ENCODE data around the gene CALD1. TPM values are rescaled to one million over a fixed set of nuclear protein-coding genes. Genes with fewer than 3 reads are reported as not detected.

CALD1 gene
- total RNA-seq, 1 experiment from 2014 or later, result 22.1 TPM

- Histone ChIP-seq H3K36me3 (ENCODE audit: low read depth, low read length) (no peaks in the 10 kb centered on the region), H2AFZ (ENCODE audit: low read length) (no peak overlapping the region), H3F3A (ENCODE audit: low read length, unreplicated experiment) (no peaks in the 10 kb centered on the region), H3K4me2 (ENCODE audit: low read length) (no peak overlapping the region), H3K4me1 (ENCODE audit: insufficient read depth, low read length) (peaks cover 18% of the 10 kb centered on the region), H3K4me3 (ENCODE audit: low read length) (no peak overlapping the region), H3K9me3 (ENCODE audit: low read length) (no peaks in the 10 kb centered on the region), H4K20me1 (ENCODE audit: low read length) (peaks cover 12% of the 10 kb centered on the region), H3K9me2 (replicated peaks; ENCODE audit: low read length) (no peaks in the 10 kb centered on the region), H3K79me2 (ENCODE audit: low read length) (no peaks in the 10 kb centered on the region), H3K27ac (ENCODE audit: low read length) (no peak overlapping the region), H3K9ac (ENCODE audit: low read length) (no peak overlapping the region), H3K27me3 (ENCODE audit: low read length) (no peaks in the 10 kb centered on the region)
- ChIA-PET CTCF (no interaction called here), POLR2A (ENCODE audit: unreplicated experiment) (no interaction called here)
- DNase-seq, result no peak
- intact Hi-C loops (cut with micrococcal nuclease), result no loop called here
- BruUV-seq (replicated peaks), result no TSS peak
- TF ChIP-seq EZH2 (IDR thresholded peaks at IDR 0.05; ENCODE audit: low read length, unreplicated experiment) (no peak), CTCF (conservative IDR thresholded peaks at IDR 0.05; ENCODE audit: low read depth, low read length) (no peak), EZH2phosphoT487 (IDR thresholded peaks at IDR 0.05; ENCODE audit: borderline replicate concordance, low read length) (no peak)
- ATAC-seq, result no peak
These were observed 143.6 kb downstream of the CALD1 start for GRCh38 chr7:134922720-134923704.

- POLR2A ChIA-PET (ENCODE audit: unreplicated experiment), result no interaction called here
- no TSS peak for BruUV-seq (replicated peaks)
These were observed 146.3 kb downstream of the CALD1 start for GRCh38 chr7:134925766-134926165.

More at GRCh38 chr7:134925766-134926165, 146.3 kb downstream of the CALD1 start:
- Histone ChIP-seq H3K27ac (ENCODE audit: low read length) (no peak overlapping the region), H3K79me2 (ENCODE audit: low read length) (no peaks in the 10 kb centered on the region), H3K4me3 (ENCODE audit: low read length) (no peak overlapping the region), H3K4me2 (ENCODE audit: low read length) (no peak overlapping the region), H4K20me1 (ENCODE audit: low read length) (no peaks in the 10 kb centered on the region), H3K27me3 (ENCODE audit: low read length) (no peaks in the 10 kb centered on the region), H3F3A (ENCODE audit: low read length, unreplicated experiment) (no peaks in the 10 kb centered on the region), H3K9ac (ENCODE audit: low read length) (no peak overlapping the region), H2AFZ (ENCODE audit: low read length) (no peak overlapping the region), H3K9me3 (ENCODE audit: low read length) (no peaks in the 10 kb centered on the region), H3K36me3 (ENCODE audit: low read depth, low read length) (no peaks in the 10 kb centered on the region), H3K9me2 (replicated peaks; ENCODE audit: low read length) (no peaks in the 10 kb centered on the region), H3K4me1 (ENCODE audit: insufficient read depth, low read length) (peaks cover under 1% of the 10 kb centered on the region; the same call in 1 of the 2 replicates)
- TF ChIP-seq EZH2 (IDR thresholded peaks at IDR 0.05; ENCODE audit: low read length, unreplicated experiment) (no peak), CTCF (conservative IDR thresholded peaks at IDR 0.05; ENCODE audit: low read depth, low read length) (no peak), EZH2phosphoT487 (IDR thresholded peaks at IDR 0.05; ENCODE audit: borderline replicate concordance, low read length) (no peak)
- intact Hi-C loops (cut with micrococcal nuclease), result no loop called here
- DNase-seq, result no peak
- CTCF ChIA-PET, result no interaction called here
- no peak for ATAC-seq

Data from PC-3 (cell line).